Esophagus (tissue), 2 donors: ENCODE measurements around the gene PPP1R9A. TPM values are rescaled to one million over a fixed set of nuclear protein-coding genes. Genes with fewer than 3 reads are reported as not detected.

ENCODE experiments used
- H3K27ac ChIP-seq, 2 donors: one replicate each; pipeline ENCODE4 v1.5.1; 2013; ENCODE audit warnings: low read depth in 2 of 2, mild to moderate bottlenecking in 2 of 2, inconsistent platforms in 1 of 2, low read length in 1 of 2, moderate library complexity in 1 of 2
- H3K27me3 ChIP-seq, 2 donors: one replicate each; pipeline ENCODE4 v1.6.1; 2013; ENCODE audit warnings: low read length in 2 of 2, control low read depth in 1 of 2, mild to moderate bottlenecking in 1 of 2; ENCODE audit not compliant: insufficient read depth in 2 of 2, control insufficient read depth in 1 of 2
- H3K36me3 ChIP-seq, 2 donors: one replicate each; pipeline ENCODE4 v1.6.1; 2013; ENCODE audit warnings: low read length in 1 of 2; ENCODE audit not compliant: control insufficient read depth in 2 of 2, insufficient read depth in 2 of 2
- H3K4me1 ChIP-seq, 2 donors: one replicate each; pipeline ENCODE4 v1.6.1; 2013; ENCODE audit warnings: low read length in 1 of 2; ENCODE audit not compliant: control insufficient read depth in 2 of 2, insufficient read depth in 2 of 2
- H3K4me3 ChIP-seq, 2 donors: one replicate each; pipeline ENCODE4 v1.5.1; 2013; ENCODE audit warnings: low read length in 2 of 2, mild to moderate bottlenecking in 2 of 2, low read depth in 1 of 2, moderate library complexity in 1 of 2
- H3K9me3 ChIP-seq, 2 donors: one replicate each; pipeline ENCODE4 v1.6.1; 2013; ENCODE audit warnings: mild to moderate bottlenecking in 2 of 2, low read depth in 1 of 2, low read length in 1 of 2, moderate library complexity in 1 of 2; ENCODE audit not compliant: control insufficient read depth in 2 of 2, insufficient read depth in 1 of 2
- WGBS, 2 donors: extraction: QIAGEN DNeasy Blood & Tissue Kit; methylation state at CpG; one replicate each; pipeline ENCODE4 v1.1.7; 2013; 5-methylcytosine and 5-hydroxymethylcytosine counted together
- polyA plus RNA-seq, 2 donors: library from polyadenylated mRNA; stranded (reverse); fragments of 200-250 nt; gene quantifications; one replicate each; pipeline ENCODE4 v1.2.3, GENCODE V29; 2013
- donor health status: healthy with polysubstance abuse.
- donor health status: Bipolar disorder and iron deficiency.

Gene PPP1R9A
- polyA plus RNA-seq, 2 donors: 0.51 to 0.65 TPM

DNA sequence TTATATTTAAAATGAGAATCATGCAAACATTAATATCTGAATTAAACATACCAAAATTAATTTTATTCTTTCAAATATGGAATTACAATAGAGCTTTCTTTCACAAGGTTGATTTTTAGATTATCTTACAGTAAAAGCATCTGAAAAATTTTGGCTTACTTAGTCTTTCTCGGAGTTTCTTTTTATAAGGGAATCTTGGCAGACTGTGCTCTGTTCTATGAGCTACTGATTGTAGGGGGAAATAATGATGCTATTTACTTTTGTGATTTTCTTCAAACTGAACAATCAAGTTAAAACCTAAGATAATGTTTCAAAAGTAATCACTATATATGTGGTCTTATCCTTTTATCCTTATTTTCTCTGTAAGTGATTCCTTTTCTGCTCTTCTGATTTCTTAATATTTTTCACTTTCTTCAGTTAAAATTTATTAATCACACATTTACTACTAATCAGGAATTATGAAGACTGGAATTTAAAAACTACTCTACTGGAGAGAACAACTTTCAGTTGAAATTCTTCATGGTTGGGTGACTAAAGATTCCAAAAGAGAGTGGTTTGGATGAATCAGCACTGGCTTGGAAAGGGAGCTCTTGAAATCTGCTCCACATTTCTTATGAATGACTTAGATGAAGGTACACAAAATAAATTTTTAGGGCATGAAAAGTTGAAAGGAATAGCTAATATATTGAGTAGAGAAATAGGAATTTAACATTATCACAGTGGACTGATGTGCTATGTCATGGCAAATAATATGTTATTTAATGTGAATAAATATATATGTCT lies 103.9 kb downstream of the PPP1R9A start:
- 27 to 41% methylated on average over 1 of the region's 1 CpG for WGBS, 2 donors
- Histone ChIP-seq H3K9me3 (no peaks in the 10 kb centered on the region), H3K4me1 (no peaks in the 10 kb centered on the region), H3K27ac (no peak overlapping the region), H3K27me3 (no peaks in the 10 kb centered on the region), H3K36me3 (no peaks in the 10 kb centered on the region), H3K4me3 (no peak overlapping the region)

DNA sequence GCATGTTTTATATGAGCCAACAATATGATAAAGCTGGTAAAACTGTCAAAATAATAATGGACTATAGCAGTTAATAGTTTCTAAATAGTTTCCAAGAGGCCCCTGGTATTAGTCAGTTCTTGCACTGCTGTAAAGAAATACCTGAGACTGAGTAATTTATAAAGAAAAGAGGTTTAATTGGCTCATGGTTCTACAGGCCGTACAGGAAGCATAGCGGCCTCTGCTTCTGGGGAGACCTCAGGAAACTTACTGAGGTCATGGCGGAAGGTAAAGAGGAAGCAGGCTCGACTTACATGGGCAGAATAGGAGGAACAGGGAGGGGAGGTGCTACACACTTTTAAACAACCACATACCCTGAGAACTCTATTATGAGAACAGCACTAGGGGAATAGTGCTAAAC lies 104.6 kb downstream of the PPP1R9A start:
- 61 to 72% methylated on average over 4 of the region's 4 CpGs for WGBS, 2 donors
- H3K27me3 ChIP-seq: no peaks in the 10 kb centered on the region
- H3K4me3 ChIP-seq: no peak overlapping the region
- no peaks in the 10 kb centered on the region for H3K36me3 ChIP-seq
- no peaks in the 10 kb centered on the region for H3K4me1 ChIP-seq
- H3K9me3 ChIP-seq: no peaks in the 10 kb centered on the region
- H3K27ac ChIP-seq: no peak overlapping the region

DNA sequence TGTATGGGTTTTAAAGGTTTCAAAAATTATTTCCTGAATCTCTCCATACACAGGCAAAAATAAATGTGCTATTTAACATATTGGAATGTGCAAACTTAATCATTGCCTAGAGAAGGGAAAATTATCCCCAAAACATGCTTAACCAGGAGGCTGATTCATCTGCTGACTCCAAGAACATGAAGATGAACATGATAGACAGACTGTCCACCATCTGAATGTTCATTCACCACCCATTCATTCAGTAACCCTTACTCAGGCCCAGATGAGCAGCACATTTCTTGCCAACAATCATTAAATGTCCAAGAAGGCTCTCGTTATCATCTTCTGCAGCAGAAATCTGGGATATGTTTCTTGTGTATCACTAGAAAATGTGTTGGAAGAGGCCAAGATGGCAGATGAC lies 110.6 kb downstream of the PPP1R9A start:
- Histone ChIP-seq H3K27me3 (no peaks in the 10 kb centered on the region), H3K4me1 (no peaks in the 10 kb centered on the region), H3K27ac (no peak overlapping the region), H3K36me3 (no peaks in the 10 kb centered on the region), H3K4me3 (no peak overlapping the region), H3K9me3 (no peaks in the 10 kb centered on the region)
- 69 to 76% methylated on average over 1 of the region's 1 CpG for WGBS, 2 donors

DNA sequence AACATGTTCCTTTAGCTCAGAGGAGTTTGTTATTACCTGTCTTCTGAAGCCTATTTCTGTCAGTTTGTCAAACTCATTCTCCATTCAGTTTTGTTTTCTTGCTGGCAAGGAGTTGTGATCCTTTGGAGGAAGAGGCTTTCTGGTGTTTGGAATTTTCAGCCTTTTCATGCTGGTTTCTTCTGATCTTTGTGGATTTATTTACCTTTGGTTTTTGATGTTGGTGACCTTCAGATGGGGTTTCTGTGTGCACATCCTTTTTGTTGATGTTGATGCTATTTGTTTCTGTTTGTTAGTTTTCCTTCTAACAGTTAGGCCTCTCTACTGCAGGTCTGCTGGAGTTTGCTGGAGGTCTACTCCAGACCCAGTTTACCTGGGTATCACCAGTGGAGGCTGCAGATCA lies 118.6 kb downstream of the PPP1R9A start:
- Histone ChIP-seq H3K27me3 (no peaks in the 10 kb centered on the region), H3K27ac (no peak overlapping the region)

DNA sequence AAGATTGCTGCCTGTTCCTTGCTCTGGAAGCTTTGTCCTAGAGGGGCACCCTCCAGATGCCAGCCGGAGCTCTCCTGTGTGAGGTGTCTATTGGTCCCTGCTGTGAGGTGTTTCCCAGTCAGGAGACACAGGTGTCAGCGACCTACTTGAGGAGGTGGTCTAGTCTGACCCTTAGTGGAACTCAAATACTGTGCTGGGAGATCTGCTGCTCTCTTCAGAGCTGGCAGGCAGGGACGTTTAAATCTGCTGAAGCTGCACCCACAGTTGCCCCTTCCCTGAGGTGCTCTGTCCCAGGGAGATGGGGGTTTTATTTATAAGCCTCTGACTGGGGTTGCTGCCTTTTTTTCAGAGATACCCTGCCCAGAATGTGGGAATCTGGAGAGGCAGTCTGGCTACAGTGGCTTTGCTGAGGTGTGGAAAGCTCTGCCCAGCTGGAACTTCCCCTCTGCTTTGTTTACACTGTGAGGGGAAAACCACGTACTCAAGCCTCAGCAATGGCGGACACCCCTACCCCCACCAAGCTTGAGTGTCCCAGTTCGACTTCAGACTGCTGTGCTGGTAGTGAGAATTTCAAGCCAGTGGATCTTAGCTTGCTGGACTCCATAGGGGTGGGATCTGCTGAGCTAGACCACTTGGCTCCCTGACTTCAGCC lies 119.2 kb downstream of the PPP1R9A start:
- no peaks in the 10 kb centered on the region for H3K36me3 ChIP-seq
- H3K4me1 ChIP-seq: no peaks in the 10 kb centered on the region
- WGBS, 2 donors: 62 to 68% methylated on average over 6 of the region's 6 CpGs
- no peaks in the 10 kb centered on the region for H3K27me3 ChIP-seq
- no peak overlapping the region for H3K27ac ChIP-seq
- no peaks in the 10 kb centered on the region for H3K9me3 ChIP-seq
- H3K4me3 ChIP-seq: no peak overlapping the region

More for the DNA sequence above, 118.6 kb downstream of the PPP1R9A start:
- no peaks in the 10 kb centered on the region for H3K36me3 ChIP-seq
- H3K4me1 ChIP-seq: no peaks in the 10 kb centered on the region
- no peak overlapping the region for H3K4me3 ChIP-seq
- no peaks in the 10 kb centered on the region for H3K9me3 ChIP-seq

DNA sequence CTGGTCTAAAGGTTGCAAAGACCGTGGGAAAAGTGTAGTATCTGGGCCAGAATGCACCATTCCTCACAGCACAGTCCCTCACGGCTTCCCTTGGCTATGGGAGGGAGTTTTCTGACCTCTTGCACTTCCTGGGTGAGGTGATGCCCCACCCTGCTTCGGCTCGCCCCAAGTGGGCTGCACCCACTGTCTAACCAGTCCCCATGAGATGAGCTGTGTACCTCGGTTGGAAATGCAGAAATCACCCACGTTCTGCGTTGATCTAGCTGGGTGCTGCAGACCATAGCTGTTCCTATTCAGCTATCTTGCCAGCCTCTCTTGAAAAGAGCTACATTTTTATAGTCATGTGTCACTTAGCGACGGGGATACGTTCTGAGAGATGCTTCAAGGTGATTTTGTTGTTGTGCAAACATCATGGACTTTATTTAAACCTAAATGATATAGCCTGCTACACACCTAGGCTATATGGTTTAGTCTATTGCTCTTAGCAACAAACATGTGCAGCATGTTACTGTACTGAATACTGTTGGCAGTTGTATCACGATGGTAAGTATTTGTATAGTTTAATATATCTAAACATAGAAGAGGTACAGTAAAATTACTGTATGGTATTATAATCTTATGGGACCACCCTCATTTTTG lies 120.0 kb downstream of the PPP1R9A start:
- H3K9me3 ChIP-seq: no peaks in the 10 kb centered on the region
- no peak overlapping the region for H3K27ac ChIP-seq
- H3K36me3 ChIP-seq: no peaks in the 10 kb centered on the region
- WGBS, 2 donors: 75 to 79% methylated on average over 11 of the region's 11 CpGs
- no peaks in the 10 kb centered on the region for H3K27me3 ChIP-seq
- no peak overlapping the region for H3K4me3 ChIP-seq
- no peaks in the 10 kb centered on the region for H3K4me1 ChIP-seq

DNA sequence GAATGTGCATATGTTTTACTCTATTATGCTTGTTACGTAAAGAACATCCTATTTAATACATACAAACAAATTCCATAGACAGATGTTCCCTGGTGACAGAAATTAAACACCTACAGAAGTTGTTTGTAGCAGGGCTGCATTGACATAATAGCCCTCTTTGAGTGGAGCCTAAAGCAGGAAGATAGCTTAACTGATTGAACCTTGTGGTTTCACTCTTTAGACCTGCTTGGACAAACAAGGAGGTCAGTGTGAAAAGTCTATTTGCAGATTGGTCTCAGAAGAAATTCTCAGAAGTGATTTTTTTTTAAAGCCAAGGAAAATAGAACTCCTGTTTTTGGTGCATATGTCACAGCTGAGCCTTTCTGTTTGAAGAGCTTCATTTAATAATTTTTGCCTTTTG lies 121.3 kb downstream of the PPP1R9A start:
- Histone ChIP-seq H3K4me3 (no peak overlapping the region), H3K27me3 (no peaks in the 10 kb centered on the region), H3K27ac (no peak overlapping the region), H3K36me3 (no peaks in the 10 kb centered on the region), H3K4me1 (no peaks in the 10 kb centered on the region), H3K9me3 (no peaks in the 10 kb centered on the region)
- 85 to 93% methylated on average over 1 of the region's 1 CpG for WGBS, 2 donors

DNA sequence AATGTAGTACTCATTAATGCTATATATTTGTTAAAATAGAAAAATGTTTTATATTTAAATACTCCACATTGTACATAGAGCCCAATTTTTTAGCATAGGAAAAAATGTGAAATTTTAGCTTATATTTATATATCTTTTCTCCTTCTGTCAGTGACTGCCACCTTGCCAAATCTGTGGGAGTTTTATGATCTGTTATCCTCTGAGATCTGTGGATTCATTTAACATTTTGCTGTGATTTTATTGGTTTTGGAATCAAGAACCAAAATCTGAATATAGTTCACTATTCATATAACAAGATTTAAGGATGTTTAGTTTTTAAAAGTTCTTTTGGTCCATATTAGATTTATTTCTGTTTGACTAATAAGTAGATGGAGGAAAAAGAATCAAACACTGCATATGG lies 127.9 kb downstream of the PPP1R9A start:
- no peaks in the 10 kb centered on the region for H3K4me1 ChIP-seq
- H3K36me3 ChIP-seq: no peaks in the 10 kb centered on the region
- no peak overlapping the region for H3K4me3 ChIP-seq
- no peak overlapping the region for H3K27ac ChIP-seq
- no peaks in the 10 kb centered on the region for H3K27me3 ChIP-seq
- H3K9me3 ChIP-seq: no peaks in the 10 kb centered on the region

DNA sequence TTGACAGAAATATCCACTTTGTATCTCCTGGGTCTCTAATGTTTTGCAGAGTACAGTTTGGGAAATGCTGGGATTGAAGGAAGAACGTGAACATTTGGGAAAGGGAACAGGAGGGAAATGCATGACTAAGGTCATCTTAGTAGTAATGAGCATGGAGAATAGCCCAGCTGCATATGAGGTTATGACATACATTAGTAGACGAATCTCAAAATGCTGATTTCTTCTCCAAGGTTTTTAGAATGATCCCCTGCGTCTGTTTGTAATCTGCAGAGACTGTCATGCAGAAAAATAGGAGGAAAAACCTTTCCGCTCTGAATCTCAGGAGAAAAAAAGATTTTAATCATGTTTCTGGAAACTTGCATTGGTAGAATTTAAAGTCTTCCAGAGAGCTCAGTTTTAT lies 133.6 kb downstream of the PPP1R9A start:
- Histone ChIP-seq H3K9me3 (no peaks in the 10 kb centered on the region), H3K27ac (no peak overlapping the region), H3K4me3 (no peak overlapping the region), H3K4me1 (no peaks in the 10 kb centered on the region), H3K36me3 (no peaks in the 10 kb centered on the region), H3K27me3 (no peaks in the 10 kb centered on the region)
- 76% methylated on average over 4 of the region's 4 CpGs for WGBS, 2 donors
